ENCODE data around the gene TTC14. TPM values are rescaled to one million over a fixed set of nuclear protein-coding genes. Genes with fewer than 3 reads are reported as not detected.
"Not testable (repeated sequence)": the region's sequence is repeated elsewhere in the genome, so short reads cannot be mapped to it uniquely, and the experiment has no call there.

Gene TTC14
- total RNA-seq, 6 experiments from 2014 or later: 12.5 to 22.1 (median 20.3) TPM

- WGBS (ENCODE audit: insufficient coverage, low coverage, low lambda C conversion rate, missing lambda C conversion rate): 92% methylated on average over 2 of the region's 5 CpGs
- intact Hi-C loops (cut with DNase I): no loop called here
- Histone ChIP-seq H3K36me3 (peaks cover 10 to 53% (median 27%) of the 10 kb centered on the region in 4 donors), H3K4me3 (no peak overlapping the region), H3K9me3 (no peaks in the 10 kb centered on the region), H3K27me3 (no peaks in the 10 kb centered on the region), H3K4me1 (no peaks in the 10 kb centered on the region), H3K27ac (no peak overlapping the region)
- TF ChIP-seq POLR2A (IDR thresholded peaks at IDR 0.05) (no peak), CTCF (IDR thresholded peaks at IDR 0.05) (no peak)
- ATAC-seq (no peak), DNase-seq (no peak)
These were observed 10.4 kb downstream of the TTC14 start for GRCh38 chr3:180612364-180612763.

GRCh38 chr3:180615954-180616353 lies 14.0 kb downstream of the TTC14 start:
- intact Hi-C loops (cut with DNase I): no loop called here
- Histone ChIP-seq H3K27ac (no peak overlapping the region), H3K36me3 (peaks cover 0 to 17% (median 3%) of the 10 kb centered on the region in 4 donors), H3K27me3 (no peaks in the 10 kb centered on the region), H3K4me3 (no peak overlapping the region), H3K9me3 (no peaks in the 10 kb centered on the region), H3K4me1 (no peaks in the 10 kb centered on the region)
- DNase-seq: no peak
- no peak for ATAC-seq
- TF ChIP-seq POLR2A (IDR thresholded peaks at IDR 0.05) (no peak), CTCF (IDR thresholded peaks at IDR 0.05) (no peak)
- WGBS (ENCODE audit: insufficient coverage, low coverage, low lambda C conversion rate, missing lambda C conversion rate): 73% methylated on average over 3 of the region's 3 CpGs

GRCh38 chr3:180617049-180617448 lies 15.1 kb downstream of the TTC14 start:
- Histone ChIP-seq H3K9me3 (no peaks in the 10 kb centered on the region), H3K36me3 (peaks cover 0 to 9% (median 0%) of the 10 kb centered on the region in 4 donors), H3K4me1 (no peaks in the 10 kb centered on the region), H3K27ac (no peak overlapping the region), H3K27me3 (no peaks in the 10 kb centered on the region), H3K4me3 (no peak overlapping the region)
- intact Hi-C loops (cut with DNase I): no loop called here
- ATAC-seq (no peak), DNase-seq (no peak)
- WGBS (ENCODE audit: insufficient coverage, low coverage, low lambda C conversion rate, missing lambda C conversion rate): 94% methylated on average over 2 of the region's 2 CpGs
- TF ChIP-seq POLR2A (IDR thresholded peaks at IDR 0.05) (no peak), CTCF (IDR thresholded peaks at IDR 0.05) (no peak)

GRCh38 chr3:180618563-180618962 lies 16.6 kb downstream of the TTC14 start:
- intact Hi-C loops (cut with DNase I); ATAC-seq: not testable (repeated sequence)
- WGBS (ENCODE audit: insufficient coverage, low coverage, low lambda C conversion rate, missing lambda C conversion rate): 94% methylated on average over 2 of the region's 2 CpGs

GRCh38 chr3:180619723-180620122 lies 17.8 kb downstream of the TTC14 start:
- ATAC-seq: no peak
- no peak for DNase-seq
- H3K4me3 ChIP-seq: no peak overlapping the region
- H3K27ac ChIP-seq: no peak overlapping the region
- no peaks in the 10 kb centered on the region for H3K4me1 ChIP-seq
- H3K36me3 ChIP-seq: no peaks in the 10 kb centered on the region
- intact Hi-C loops (cut with DNase I): no loop called here
- no peaks in the 10 kb centered on the region for H3K27me3 ChIP-seq
- no peaks in the 10 kb centered on the region for H3K9me3 ChIP-seq
- 80% methylated on average over 2 of the region's 2 CpGs for WGBS (ENCODE audit: insufficient coverage, low coverage, low lambda C conversion rate, missing lambda C conversion rate)
- TF ChIP-seq CTCF (IDR thresholded peaks at IDR 0.05) (no peak), POLR2A (IDR thresholded peaks at IDR 0.05) (no peak)

More at GRCh38 chr3:180618563-180618962, 16.6 kb downstream of the TTC14 start:
- DNase-seq, H3K36me3 ChIP-seq, H3K9me3 ChIP-seq, H3K4me3 ChIP-seq, H3K27me3 ChIP-seq, H3K27ac ChIP-seq, H3K4me1 ChIP-seq: not testable (repeated sequence)
